SKM-1 (cell line): Measurements from ENCODE around the gene DUSP12.
"Not testable (repeated sequence)": the region's sequence is repeated elsewhere in the genome, so short reads cannot be mapped to it uniquely, and the experiment has no call there.

Experiments
- DNase-seq: peaks from one replicate; lab custom pipeline; 2025; ENCODE audit not compliant: unreplicated experiment; lab: John Stamatoyannopoulos, UW

Gene DUSP12

GRCh38 chr1:161769673-161770045 lies 20.1 kb downstream of the DUSP12 start:
- DNase-seq, result not testable (repeated sequence)

- no peak for DNase-seq
Measured at GRCh38 chr1:161770250-161770649, 20.7 kb downstream of the DUSP12 start.

- DNase-seq, result no peak
Measured at GRCh38 chr1:161771161-161771560, 21.6 kb downstream of the DUSP12 start.

- DNase-seq, result no peak
Measured at GRCh38 chr1:161771973-161772372, 22.4 kb downstream of the DUSP12 start.

GRCh38 chr1:161772397-161772796 lies 22.8 kb downstream of the DUSP12 start:
- peak; percentile 73 for DNase-seq

GRCh38 chr1:161773791-161774190 lies 24.2 kb downstream of the DUSP12 start:
- DNase-seq, result no peak

GRCh38 chr1:161777261-161777660 lies 27.7 kb downstream of the DUSP12 start:
- no peak for DNase-seq

- DNase-seq, result no peak
Measured at GRCh38 chr1:161778522-161778921, 28.9 kb downstream of the DUSP12 start.

GRCh38 chr1:161779393-161779792 lies 29.8 kb downstream of the DUSP12 start:
- DNase-seq, result no peak

GRCh38 chr1:161781995-161782394 lies 32.4 kb downstream of the DUSP12 start:
- DNase-seq, result no peak

- DNase-seq, result no peak
Measured at GRCh38 chr1:161782886-161783285, 33.3 kb downstream of the DUSP12 start.

- no peak for DNase-seq
Measured at GRCh38 chr1:161784968-161785367, 35.4 kb downstream of the DUSP12 start.

GRCh38 chr1:161787355-161787754 lies 37.8 kb downstream of the DUSP12 start:
- no peak for DNase-seq

- DNase-seq, result no peak
Measured at GRCh38 chr1:161790587-161791317, 41.2 kb downstream of the DUSP12 start.

GRCh38 chr1:161791904-161792655 lies 42.5 kb downstream of the DUSP12 start:
- DNase-seq, result no peak

GRCh38 chr1:161792740-161793139 lies 43.2 kb downstream of the DUSP12 start:
- peak; percentile 63 for DNase-seq

- no peak for DNase-seq
Measured at GRCh38 chr1:161799792-161800191, 50.2 kb downstream of the DUSP12 start.

- no peak for DNase-seq
Measured at GRCh38 chr1:161801955-161802354, 52.4 kb downstream of the DUSP12 start.

- DNase-seq, result no peak
Measured at GRCh38 chr1:161803181-161803580, 53.6 kb downstream of the DUSP12 start.

GRCh38 chr1:161805399-161806197 lies 56.0 kb downstream of the DUSP12 start:
- no peak for DNase-seq
